Sigmoid colon (tissue), 7 donors: ENCODE results near the gene PRG2. TPM values are rescaled to one million over a fixed set of nuclear protein-coding genes. Genes with fewer than 3 reads are reported as not detected.

Experiments used
- DNase-seq: peaks from one replicate; pipeline ENCODE4 v3.0.0-alpha.2; 2019
- H3K27ac ChIP-seq, 4 donors: fragments of 200-600 bp; sonication (generic); one replicate each; pipeline ENCODE4 v1.5.1; 2016 to 2019; ENCODE audit warnings: mild to moderate bottlenecking in 1 of 4
- H3K27me3 ChIP-seq, 3 donors: fragments of 200-600 bp; sonication (generic); one replicate each; pipeline ENCODE4 v1.5.1; 2019; ENCODE audit warnings: mild to moderate bottlenecking in 1 of 3
- H3K36me3 ChIP-seq, 4 donors: fragments of 200-600 bp; sonication (generic); one replicate each; pipeline ENCODE4 v1.5.1; 2016 to 2019
- H3K4me1 ChIP-seq, 4 donors: fragments of 200-600 bp; sonication (generic); one replicate each; pipeline ENCODE4 v1.5.1; 2017 to 2019
- H3K4me3 ChIP-seq, 4 donors: fragments of 200-600 bp; sonication (generic); one replicate each; pipeline ENCODE4 v1.5.1; 2017 to 2019; ENCODE audit warnings: mild to moderate bottlenecking in 2 of 4, moderate library complexity in 1 of 4
- H3K9me3 ChIP-seq, 4 donors: fragments of 200-600 bp in 3 of 4; sonication (generic) in 3 of 4; one replicate each; pipeline versions ENCODE4 v1.5.1 to v1.6.1; 2013 to 2019
- EP300 ChIP-seq, 4 donors: sonication (generic); formaldehyde crosslinking; IDR thresholded peaks; one replicate each; pipeline ENCODE4 v1.6.1; 2017; ENCODE audit warnings: antibody characterized with exemption in 4 of 4
- POLR2A ChIP-seq, 2 donors: fragments of 450-650 bp; IDR thresholded peaks; one replicate each; pipeline ENCODE4 v1.6.1; 2016; ENCODE audit warnings: antibody characterized with exemption in 2 of 2, mild to moderate bottlenecking in 2 of 2, moderate library complexity in 2 of 2
- POLR2AphosphoS5 ChIP-seq, 4 donors: sonication (generic); formaldehyde crosslinking; IDR thresholded peaks; one replicate each; pipeline ENCODE4 v1.6.1; 2017; ENCODE audit warnings: antibody characterized with exemption in 4 of 4
- WGBS, 2 donors: extraction: QIAGEN DNeasy Blood & Tissue Kit; methylation state at CpG; one replicate each; pipeline ENCODE4 v1.1.7; 2013; 5-methylcytosine and 5-hydroxymethylcytosine counted together
- intact Hi-C: fragments of 100-400 bp; cut with DNase I; formaldehyde crosslinking; loops from one replicate; pipeline ENCODE4 v1.15.1; 2023
- polyA plus RNA-seq, 3 donors: library from polyadenylated mRNA; stranded (reverse); fragments of 200-250 nt; gene quantifications; one replicate each; pipeline ENCODE4 v1.2.3, GENCODE V29; 2013
- total RNA-seq, 4 donors: library from RNA; depleted of rRNA; stranded (reverse); fragments of >200 nt; gene quantifications; one replicate each; pipeline ENCODE4 v1.1.0, GENCODE V29; 2016
- TF ChIP-seq, protein P1 (sequence below), 4 experiments: fragments of 450-650 bp in 3 of 4; fragments of 200-600 bp in 1 of 4; IDR thresholded peaks; one replicate each; pipeline ENCODE4 v1.5.1; 2016 to 2019; ENCODE audit warnings: antibody characterized with exemption in 4 of 4, mild to moderate bottlenecking in 3 of 4, moderate library complexity in 2 of 4
- donor health status: healthy with polysubstance abuse.
- donor health status: Bipolar disorder and iron deficiency.
- donor health status: healthy.

Gene PRG2
- total and polyA plus RNA-seq, 7 donors: not detected

DNA sequence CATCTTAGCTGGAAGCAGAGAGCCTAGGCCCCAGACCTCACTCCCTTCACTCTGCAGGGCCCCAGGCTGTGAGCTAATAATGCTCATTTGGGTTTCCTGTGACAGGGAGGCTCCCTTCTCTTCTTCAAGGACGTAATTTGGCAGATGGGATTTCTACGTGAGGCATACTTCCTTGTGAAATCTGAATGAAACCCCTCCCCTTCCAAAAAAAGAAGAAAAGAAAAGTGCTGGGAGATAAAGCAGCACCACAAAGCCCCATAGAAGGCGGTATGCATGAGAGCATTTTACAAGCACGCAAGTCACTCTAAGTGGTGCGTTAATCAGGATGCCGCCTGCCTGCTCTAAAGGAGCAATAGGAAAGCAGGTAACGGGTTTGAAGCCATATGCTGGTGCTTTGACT is 46.6 kb downstream of the PRG2 start:
- H3K36me3 ChIP-seq: no peaks in the 10 kb centered on the region
- no peak overlapping the region for H3K4me3 ChIP-seq
- DNase-seq: no peak
- WGBS, 2 donors: 82 to 85% methylated on average over 7 of the region's 7 CpGs
- no peaks in the 10 kb centered on the region for H3K9me3 ChIP-seq
- peaks cover 0 to 4% (median 0%) of the 10 kb centered on the region in 3 donors for H3K27me3 ChIP-seq
- no peak for TF ChIP-seq POLR2AphosphoS5 (IDR thresholded peaks at IDR 0.05)
- TF ChIP-seq, protein P1, sequence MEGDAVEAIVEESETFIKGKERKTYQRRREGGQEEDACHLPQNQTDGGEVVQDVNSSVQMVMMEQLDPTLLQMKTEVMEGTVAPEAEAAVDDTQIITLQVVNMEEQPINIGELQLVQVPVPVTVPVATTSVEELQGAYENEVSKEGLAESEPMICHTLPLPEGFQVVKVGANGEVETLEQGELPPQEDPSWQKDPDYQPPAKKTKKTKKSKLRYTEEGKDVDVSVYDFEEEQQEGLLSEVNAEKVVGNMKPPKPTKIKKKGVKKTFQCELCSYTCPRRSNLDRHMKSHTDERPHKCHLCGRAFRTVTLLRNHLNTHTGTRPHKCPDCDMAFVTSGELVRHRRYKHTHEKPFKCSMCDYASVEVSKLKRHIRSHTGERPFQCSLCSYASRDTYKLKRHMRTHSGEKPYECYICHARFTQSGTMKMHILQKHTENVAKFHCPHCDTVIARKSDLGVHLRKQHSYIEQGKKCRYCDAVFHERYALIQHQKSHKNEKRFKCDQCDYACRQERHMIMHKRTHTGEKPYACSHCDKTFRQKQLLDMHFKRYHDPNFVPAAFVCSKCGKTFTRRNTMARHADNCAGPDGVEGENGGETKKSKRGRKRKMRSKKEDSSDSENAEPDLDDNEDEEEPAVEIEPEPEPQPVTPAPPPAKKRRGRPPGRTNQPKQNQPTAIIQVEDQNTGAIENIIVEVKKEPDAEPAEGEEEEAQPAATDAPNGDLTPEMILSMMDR (IDR thresholded peaks at IDR 0.05): no peak
- no peak for TF ChIP-seq EP300 (IDR thresholded peaks at IDR 0.05)
- TF ChIP-seq POLR2A (IDR thresholded peaks at IDR 0.05): no peak
- H3K4me1 ChIP-seq: no peaks in the 10 kb centered on the region
- H3K27ac ChIP-seq: no peak overlapping the region
- intact Hi-C loops: loop anchor here (2.0 kb wide), 1 partner anchor 183 kb away; no protein-coding TSS in a partner anchor

DNA sequence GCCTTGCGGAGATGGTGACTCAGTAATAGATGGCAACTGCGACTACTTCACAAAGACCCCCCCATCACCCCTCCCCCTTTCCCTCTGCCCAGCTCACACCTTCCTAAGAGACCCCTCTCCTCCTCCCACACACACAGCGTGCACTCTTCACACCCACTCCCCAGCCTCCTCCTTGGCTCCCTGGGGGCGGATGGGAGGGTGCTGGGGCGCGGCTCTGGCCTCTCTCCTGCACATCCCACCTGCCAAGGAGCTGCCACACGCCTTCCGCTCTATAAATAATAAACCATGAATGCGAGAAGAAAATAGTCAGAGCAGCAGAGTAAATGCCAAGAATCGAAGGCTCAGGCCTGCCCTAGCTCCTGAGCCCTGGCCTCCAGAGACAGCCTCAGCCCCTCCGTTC is 47.7 kb downstream of the PRG2 start:
- no peak overlapping the region for H3K4me3 ChIP-seq
- TF ChIP-seq POLR2A (IDR thresholded peaks at IDR 0.05) (no peak), EP300 (IDR thresholded peaks at IDR 0.05) (no peak), POLR2AphosphoS5 (IDR thresholded peaks at IDR 0.05) (no peak)
- TF ChIP-seq, protein P1 (IDR thresholded peaks at IDR 0.05): no peak
- WGBS, 2 donors: 85 to 87% methylated on average over 11 of the region's 11 CpGs
- no peak for DNase-seq
- H3K36me3 ChIP-seq: no peaks in the 10 kb centered on the region
- no peaks in the 10 kb centered on the region for H3K4me1 ChIP-seq
- H3K9me3 ChIP-seq: no peaks in the 10 kb centered on the region
- H3K27me3 ChIP-seq: peaks cover 0 to 4% (median 0%) of the 10 kb centered on the region in 3 donors
- intact Hi-C loops: no loop called here
- H3K27ac ChIP-seq: no peak overlapping the region

DNA sequence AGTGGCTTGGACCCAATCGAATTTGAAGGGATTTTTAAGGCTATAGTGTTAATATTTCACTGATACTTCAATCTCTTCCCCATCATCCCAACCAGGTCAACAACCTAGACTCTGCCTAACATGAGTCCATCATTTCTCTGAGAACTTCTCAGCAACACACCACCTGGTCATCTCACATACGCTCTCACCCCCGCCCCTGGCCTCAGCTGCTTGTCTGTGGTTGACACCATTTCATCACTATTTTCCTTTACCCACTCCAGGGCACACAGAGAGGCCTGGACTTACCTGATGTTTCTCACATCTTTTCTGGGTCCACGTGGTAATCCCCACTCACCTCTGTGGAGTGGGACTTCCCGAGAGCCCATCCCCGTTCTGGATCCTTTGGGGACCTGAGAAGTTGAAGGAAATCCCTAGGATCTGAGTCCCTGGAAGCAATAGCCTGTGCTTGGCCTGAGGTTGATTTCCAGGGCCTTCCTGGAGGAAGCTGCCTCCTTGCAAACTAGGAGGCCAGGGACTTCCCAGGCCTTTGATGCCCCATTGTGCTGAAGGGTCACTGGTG is 49.1 kb downstream of the PRG2 start:
- 76 to 82% methylated on average over 6 of the region's 6 CpGs for WGBS, 2 donors
- no peak overlapping the region for H3K27ac ChIP-seq
- intact Hi-C loops: no loop called here

DNA sequence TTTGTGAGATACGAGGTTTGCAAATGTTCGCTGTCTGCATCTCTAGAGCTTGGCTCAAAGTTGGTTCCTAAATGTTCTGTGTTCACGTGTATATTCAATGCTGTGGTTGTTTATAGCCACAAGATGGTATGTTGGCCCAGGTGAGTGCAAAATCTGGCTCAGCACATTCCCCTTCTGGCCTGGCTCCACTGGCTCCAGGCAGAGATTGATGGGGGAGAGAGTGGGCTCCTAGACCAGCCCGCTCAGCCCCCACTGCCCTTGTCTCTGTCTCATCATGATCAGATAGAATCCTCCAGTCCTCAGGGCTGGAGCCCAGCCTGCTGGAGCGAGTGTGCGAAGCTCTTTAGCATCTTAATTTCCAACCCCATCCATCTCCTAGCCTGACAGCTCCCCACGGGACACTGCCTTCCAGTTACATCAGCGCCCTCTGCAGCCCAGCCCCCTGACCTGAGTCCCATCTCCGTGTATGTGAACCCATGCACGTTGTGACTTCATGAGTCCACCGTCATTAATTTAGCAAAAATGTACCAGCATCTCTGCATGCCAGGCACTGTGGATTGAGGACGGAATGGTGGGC is 50.3 kb downstream of the PRG2 start:
- H3K36me3 ChIP-seq: no peaks in the 10 kb centered on the region
- H3K4me3 ChIP-seq: no peak overlapping the region
- no peaks in the 10 kb centered on the region for H3K9me3 ChIP-seq
- peaks cover 0 to 4% (median 0%) of the 10 kb centered on the region in 3 donors for H3K27me3 ChIP-seq
- no peak overlapping the region for H3K27ac ChIP-seq
- WGBS, 2 donors: 46 to 55% methylated on average over 12 of the region's 12 CpGs
- peaks cover 0 to 10% (median 5%) of the 10 kb centered on the region in 4 donors for H3K4me1 ChIP-seq
- intact Hi-C loops: no loop called here
- DNase-seq: no peak
- TF ChIP-seq POLR2AphosphoS5 (IDR thresholded peaks at IDR 0.05): no peak
- TF ChIP-seq POLR2A (IDR thresholded peaks at IDR 0.05): no peak
- TF ChIP-seq, protein P1 (IDR thresholded peaks at IDR 0.05): no peak
- TF ChIP-seq EP300 (IDR thresholded peaks at IDR 0.05): no peak

More for the DNA sequence above, 49.1 kb downstream of the PRG2 start:
- H3K9me3 ChIP-seq: no peaks in the 10 kb centered on the region
- H3K36me3 ChIP-seq: no peaks in the 10 kb centered on the region
- H3K4me1 ChIP-seq: peaks cover 0 to 3% (median 2%) of the 10 kb centered on the region in 4 donors
- DNase-seq: no peak
- H3K4me3 ChIP-seq: no peak overlapping the region
- H3K27me3 ChIP-seq: peaks cover 0 to 4% (median 0%) of the 10 kb centered on the region in 3 donors
- TF ChIP-seq EP300 (IDR thresholded peaks at IDR 0.05) (no peak), POLR2A (IDR thresholded peaks at IDR 0.05) (no peak), POLR2AphosphoS5 (IDR thresholded peaks at IDR 0.05) (no peak)
- TF ChIP-seq, protein P1 (IDR thresholded peaks at IDR 0.05): no peak
